Lung microvascular endothelial cell (primary cell): Measurements from ENCODE around the gene LGMN. TPM values are rescaled to one million over a fixed set of nuclear protein-coding genes. Genes with fewer than 3 reads are reported as not detected.

Experiments used
- DNase-seq, 2 donors: peaks; one replicate each; pipeline versions ENCODE4 v3.0.0 to v3.0.0-alpha.2; 2010; ENCODE audit warnings: low read depth in 2 of 2
- total RNA-seq: library from RNA; depleted of rRNA; stranded (reverse); fragments of >200 nt; gene quantifications from 2 replicates; pipeline ENCODE4 v1.2.1, GENCODE V29; 2014

Gene LGMN
- total RNA-seq, 1 donor from 2014 or later: 62.7 TPM

- no peak for DNase-seq
These were observed 94.1 kb downstream of the LGMN start for GRCh38 chr14:92654239-92654901.

Other genes starting within 250 kb of the LGMN start
- gene RIN3, start 234.8 kb downstream of the LGMN start, total RNA-seq: 3.7 and 4.4 TPM in 2 replicates
- gene GOLGA5, start 45.7 kb upstream of the LGMN start, total RNA-seq: 21.4 and 31.9 TPM in 2 replicates
- gene CHGA, start 174.5 kb upstream of the LGMN start, total RNA-seq: not detected in 2 replicates